GOT3 (cell line): Measurements from ENCODE around the gene ULBP2.
"Not testable (repeated sequence)": the region's sequence is repeated elsewhere in the genome, so short reads cannot be mapped to it uniquely, and the experiment has no call there.

ENCODE experiments used
- DNase-seq: peaks from one replicate; lab custom pipeline; 2025; ENCODE audit warnings: mixed read lengths; lab: John Stamatoyannopoulos, UW

Gene ULBP2

GRCh38 chr6:149927025-149927424 is 14.8 kb upstream of the ULBP2 start:
- DNase-seq = not testable (repeated sequence)

- no peak for DNase-seq
Measured at GRCh38 chr6:149929422-149929821, 12.4 kb upstream of the ULBP2 start.

DNA sequence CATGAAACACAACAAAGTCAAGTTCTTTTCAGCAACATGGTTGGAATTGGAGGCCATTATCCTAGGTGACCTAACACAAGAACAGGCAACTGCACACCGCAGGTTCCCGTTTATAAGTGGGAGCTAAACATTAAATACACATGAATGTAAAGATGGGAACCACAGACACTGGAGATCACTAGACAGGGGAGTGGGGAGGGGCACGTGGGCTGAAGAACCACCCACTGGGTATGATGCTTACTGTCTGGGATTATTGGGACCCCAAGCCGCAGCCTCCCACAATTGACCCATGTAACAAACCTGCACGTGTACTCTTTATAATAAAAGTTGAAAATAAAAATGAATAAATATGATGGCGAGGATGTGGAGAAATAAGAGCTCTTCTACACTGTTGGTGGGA is 10.3 kb upstream of the ULBP2 start:
- DNase-seq = no peak

DNA sequence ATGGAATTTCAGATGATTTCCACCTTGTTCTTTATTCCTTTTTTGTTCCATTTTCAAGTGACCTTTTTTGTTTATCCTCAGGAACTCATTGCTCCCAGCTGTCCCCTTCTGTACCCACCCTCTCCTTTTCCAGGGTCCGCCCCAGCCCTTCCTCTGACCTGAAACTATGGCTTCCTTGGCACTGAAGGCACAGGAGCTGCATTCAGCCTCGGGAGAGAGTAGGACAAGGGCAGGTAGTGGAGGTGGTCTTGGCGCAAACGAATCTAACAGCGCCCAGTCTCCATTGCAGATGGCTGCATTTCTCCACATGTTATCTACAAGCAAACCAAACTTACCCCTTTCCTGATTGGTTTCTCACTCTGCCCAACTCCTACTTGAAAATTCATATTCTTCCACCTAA is 8.8 kb upstream of the ULBP2 start:
- no peak for DNase-seq

GRCh38 chr6:149933461-149933860 is 8.4 kb upstream of the ULBP2 start:
- no peak for DNase-seq

GRCh38 chr6:149934249-149935156 is 7.3 kb upstream of the ULBP2 start:
- no peak for DNase-seq

- no peak for DNase-seq
Measured at GRCh38 chr6:149935246-149935645, 6.6 kb upstream of the ULBP2 start.

DNA sequence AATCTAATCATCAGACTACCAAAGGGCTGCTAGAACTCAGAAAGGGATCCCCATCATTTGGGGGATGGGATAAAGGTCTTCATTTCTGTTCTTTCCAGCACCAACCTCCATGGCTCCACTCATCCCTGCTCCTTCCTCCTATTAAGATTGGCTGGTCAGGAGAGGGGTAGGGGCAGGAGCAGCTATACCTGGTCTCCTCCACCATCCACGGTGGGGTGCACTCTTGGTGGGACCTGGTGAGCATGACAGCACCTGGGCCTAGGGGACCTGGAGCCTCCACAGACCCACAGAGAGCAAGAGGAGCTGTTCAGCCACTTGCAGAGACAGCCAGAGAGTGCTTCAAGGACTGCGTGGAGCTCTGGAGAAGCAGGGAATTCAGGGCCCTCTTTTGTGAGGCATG is 6.1 kb upstream of the ULBP2 start:
- DNase-seq = no peak

DNA sequence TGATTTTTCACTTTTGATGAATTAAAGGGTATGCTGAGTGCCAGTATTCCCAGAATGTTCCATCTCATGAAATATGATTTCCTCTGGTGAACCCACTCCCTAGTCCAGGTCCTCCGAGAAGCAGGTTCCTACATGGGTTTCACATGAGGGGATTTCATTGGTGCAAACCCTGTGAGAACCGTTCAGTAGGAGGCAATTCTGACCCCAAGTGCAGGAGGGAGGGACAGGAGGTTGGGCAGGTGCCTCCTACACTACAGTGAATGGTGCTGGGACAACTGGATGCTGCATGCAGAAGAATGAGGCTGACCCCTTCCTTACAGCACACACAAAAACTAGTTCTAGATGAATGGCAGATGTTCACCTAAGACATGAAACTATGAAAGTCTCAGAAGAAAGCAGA is 5.1 kb upstream of the ULBP2 start:
- DNase-seq = no peak

DNA sequence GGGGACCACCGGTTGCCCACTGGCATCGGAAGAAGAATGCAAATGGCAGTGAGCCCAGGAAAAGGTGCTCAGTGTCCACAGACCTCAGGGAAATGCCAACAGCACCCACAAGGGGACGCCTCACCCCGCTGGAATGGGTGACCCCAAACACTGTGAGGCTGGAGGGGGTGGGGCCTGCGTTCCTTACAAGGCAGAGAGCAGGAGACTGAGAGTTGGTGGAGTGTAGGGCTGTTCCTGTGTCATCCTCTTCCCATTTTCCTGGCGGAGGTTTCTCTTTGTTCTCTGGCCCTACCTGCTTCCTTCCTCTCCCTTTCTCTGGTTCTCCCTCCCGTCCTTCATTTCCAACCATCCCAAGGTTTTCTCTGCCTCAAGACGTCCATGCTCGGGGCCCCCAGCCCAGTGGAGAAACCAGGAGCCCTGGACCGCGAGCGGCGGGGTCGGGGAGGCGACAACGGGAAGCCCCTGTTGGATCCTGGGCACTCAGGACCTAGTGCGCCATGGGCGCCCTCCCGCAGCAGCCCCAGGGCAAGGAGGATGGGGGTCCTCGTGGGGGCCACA is 3.7 kb upstream of the ULBP2 start:
- not testable (repeated sequence) for DNase-seq

- DNase-seq = no peak
Measured at GRCh38 chr6:149938571-149939355, 3.1 kb upstream of the ULBP2 start.

- no peak for DNase-seq
Measured at GRCh38 chr6:149939356-149939648, 2.5 kb upstream of the ULBP2 start.

DNA sequence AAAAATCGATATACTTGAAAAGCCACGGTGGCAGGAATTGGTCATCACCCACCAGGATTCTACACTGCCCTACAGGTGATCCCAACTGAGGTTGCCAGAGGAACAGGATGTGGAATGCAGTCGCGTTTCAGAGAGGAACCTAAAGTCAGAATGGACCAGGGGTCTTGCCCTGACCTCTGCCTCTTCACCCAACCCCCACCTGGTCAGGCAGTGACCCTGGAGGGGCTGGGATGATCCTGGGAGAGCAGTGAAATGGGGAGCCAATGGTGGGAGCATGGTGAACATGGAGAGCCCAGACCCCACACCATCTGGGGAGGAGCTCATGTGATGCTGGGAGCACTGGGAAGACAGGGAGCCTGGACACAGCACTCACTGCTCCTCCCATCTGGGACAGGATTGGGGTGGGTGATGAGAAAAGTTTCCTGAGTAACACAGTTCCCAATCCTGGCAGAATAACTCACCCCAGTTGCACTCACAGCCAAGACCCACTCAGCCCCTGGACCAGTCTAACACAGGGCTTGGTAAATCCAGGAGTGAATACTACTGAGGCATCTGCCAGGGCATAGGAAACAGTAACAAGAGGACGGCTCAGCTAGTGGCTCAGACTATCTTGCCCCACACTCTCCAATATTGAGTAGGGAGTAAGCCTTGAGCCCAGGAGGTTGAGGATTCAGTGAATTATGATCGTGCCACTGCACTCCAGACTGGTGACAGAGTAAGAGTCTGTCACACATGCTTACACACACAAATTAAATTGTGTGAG is 1.7 kb upstream of the ULBP2 start:
- no peak for DNase-seq

DNA sequence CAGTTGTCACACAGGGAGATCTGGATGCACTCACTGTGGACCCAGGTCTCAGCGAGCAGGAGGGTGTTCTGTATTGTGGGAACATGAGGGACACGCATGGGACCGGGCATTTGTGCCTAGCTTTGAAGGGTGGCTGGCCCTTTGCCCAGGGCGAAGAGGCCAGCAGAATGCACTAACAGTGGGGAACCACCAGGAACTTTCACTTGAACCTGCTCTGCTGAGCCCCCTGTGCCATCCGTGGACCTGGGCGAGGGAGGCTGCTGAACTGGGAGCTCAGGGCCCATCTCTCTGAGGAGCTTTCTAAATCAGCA is 1.2 kb upstream of the ULBP2 start:
- no peak for DNase-seq

DNA sequence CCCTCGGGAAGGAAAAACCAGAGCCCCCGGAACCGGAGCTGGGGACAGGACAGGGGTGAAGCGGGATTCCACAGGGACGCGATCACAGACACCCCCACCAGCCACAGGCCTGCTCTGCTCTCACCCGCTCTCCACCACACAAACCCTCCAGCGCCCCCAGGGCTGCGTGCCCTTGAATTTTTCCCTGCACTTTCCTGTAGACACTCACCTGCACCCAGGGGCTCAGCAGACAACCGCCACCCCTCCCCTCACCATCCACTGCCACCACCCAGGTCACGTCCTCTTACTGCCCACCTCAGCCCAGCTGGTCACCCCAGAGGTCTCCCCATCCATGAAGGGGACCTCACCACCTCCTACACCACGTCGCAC is 631 bp downstream of the ULBP2 start:
- no peak for DNase-seq

DNA sequence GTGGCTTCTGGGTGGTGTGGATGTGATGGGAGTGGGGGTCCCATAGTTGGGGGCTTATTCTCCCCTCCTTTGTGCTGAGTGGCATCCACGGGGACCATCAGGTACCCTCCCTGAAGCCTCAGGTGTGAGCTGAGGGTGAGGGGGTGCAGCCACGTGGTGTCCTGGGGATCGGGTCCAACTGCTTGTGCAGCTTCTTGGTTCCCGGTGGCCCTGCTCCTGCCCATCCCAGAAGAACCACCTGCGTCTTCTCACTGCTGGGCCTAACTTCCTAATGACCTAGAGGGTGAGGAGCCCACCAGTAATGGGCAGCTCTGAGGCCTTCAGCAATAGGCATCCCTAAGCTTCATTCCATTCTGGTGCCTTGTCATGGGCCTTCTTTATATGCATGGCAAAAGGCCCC is 1.5 kb downstream of the ULBP2 start:
- not testable (repeated sequence) for DNase-seq

- not testable (repeated sequence) for DNase-seq
Measured at GRCh38 chr6:149945276-149945675, 3.5 kb downstream of the ULBP2 start.

- DNase-seq = not testable (repeated sequence)
Measured at GRCh38 chr6:149946631-149947030, 4.8 kb downstream of the ULBP2 start.

GRCh38 chr6:149947533-149947932 is 5.7 kb downstream of the ULBP2 start:
- DNase-seq = not testable (repeated sequence)

DNA sequence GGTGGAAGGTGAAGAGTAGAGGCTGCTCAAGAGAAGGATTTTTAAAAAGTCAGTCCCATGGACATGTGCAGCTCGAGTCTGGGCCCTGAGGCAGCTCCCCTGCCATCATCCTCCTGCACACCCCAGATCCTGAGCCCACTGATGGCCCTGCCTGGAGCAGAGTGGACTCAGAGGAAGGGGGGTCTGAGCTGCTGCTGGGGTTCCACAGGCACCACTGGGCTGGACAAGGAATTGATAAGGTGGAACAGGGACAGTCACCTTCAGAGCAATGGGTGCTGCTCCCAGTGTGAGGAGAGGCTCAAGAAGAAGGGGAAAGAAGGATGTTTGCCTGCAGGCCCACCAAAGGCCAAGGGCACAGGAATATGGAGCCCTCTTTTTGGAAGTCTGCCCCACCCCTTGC is 6.2 kb downstream of the ULBP2 start:
- no peak for DNase-seq

DNA sequence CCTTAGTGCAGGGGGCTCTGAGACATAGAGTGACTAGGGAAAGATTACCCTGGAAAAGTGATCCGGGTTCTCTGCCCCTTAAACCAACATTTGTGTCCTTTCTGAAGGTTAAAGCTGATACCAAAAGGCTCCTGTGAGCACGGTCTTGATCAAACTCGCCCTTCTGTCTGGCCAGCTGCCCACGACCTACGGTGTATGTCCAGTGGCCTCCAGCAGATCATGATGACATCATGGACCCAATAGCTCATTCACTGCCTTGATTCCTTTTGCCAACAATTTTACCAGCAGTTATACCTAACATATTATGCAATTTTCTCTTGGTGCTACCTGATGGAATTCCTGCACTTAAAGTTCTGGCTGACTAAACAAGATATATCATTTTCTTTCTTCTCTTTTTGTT is 6.8 kb downstream of the ULBP2 start:
- no peak for DNase-seq

GRCh38 chr6:149950423-149950822 is 8.6 kb downstream of the ULBP2 start:
- DNase-seq = no peak

DNA sequence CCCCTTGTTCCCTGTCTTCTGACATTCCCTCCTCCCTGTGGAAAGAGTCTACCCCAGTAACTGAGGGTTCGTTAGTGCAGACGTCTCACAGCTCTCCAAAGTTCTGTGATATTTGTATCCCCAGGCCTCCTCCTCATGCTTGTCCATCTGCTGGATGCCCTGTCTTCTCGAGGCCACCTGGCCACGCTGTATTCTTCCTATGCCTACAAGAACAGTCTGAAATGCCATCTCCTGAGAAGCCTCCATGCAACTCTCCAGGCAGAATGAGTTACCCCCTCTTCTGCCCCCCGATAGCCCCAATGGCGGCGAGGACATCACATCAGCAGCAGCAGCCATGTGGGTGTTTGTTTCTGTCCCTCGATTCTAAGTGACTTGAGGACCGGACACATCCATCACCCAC is 9.3 kb downstream of the ULBP2 start:
- DNase-seq = no peak
